Mucosa of stomach (tissue), 1 donor: Measurements from ENCODE around the gene MACROD1.
A peak's percentile ranks its signal among the peaks of the same experiment; 100 is the strongest.

Experiments
- H3K27me3 ChIP-seq: one replicate; pipeline ENCODE4 v1.7.0; 2013; ENCODE audit warnings: mild to moderate bottlenecking, low read length; ENCODE audit not compliant: control insufficient read depth, insufficient read depth
- H3K36me3 ChIP-seq: one replicate; pipeline ENCODE4 v1.7.0; 2013; ENCODE audit warnings: low read length; ENCODE audit not compliant: control insufficient read depth, insufficient read depth
- H3K4me1 ChIP-seq: one replicate; pipeline ENCODE4 v1.7.0; 2013; ENCODE audit warnings: mild to moderate bottlenecking, low read length; ENCODE audit not compliant: control insufficient read depth, insufficient read depth
- H3K4me3 ChIP-seq: one replicate; pipeline ENCODE4 v1.7.0; 2013; ENCODE audit warnings: low read length
- H3K9ac ChIP-seq: one replicate; pipeline ENCODE4 v1.7.0; 2013; ENCODE audit warnings: mild to moderate bottlenecking, low read length, moderate library complexity
- H3K9me3 ChIP-seq: one replicate; pipeline ENCODE4 v1.7.0; 2013; ENCODE audit warnings: mild to moderate bottlenecking, low read length, moderate library complexity; ENCODE audit not compliant: control insufficient read depth
- donor health status: Pancreatic carcinoma.

The MACROD1 gene

GRCh38 chr11:64096835-64097234 is 69.1 kb downstream of the MACROD1 start:
- Histone ChIP-seq H3K9ac (no peak overlapping the region), H3K4me1 (no peaks in the 10 kb centered on the region)

GRCh38 chr11:64095949-64096348 is 70.0 kb downstream of the MACROD1 start:
- Histone ChIP-seq H3K4me1 (no peaks in the 10 kb centered on the region), H3K4me3 (no peak overlapping the region), H3K36me3 (no peaks in the 10 kb centered on the region), H3K27me3 (no peaks in the 10 kb centered on the region), H3K9me3 (no peaks in the 10 kb centered on the region), H3K9ac (no peak overlapping the region)

More at GRCh38 chr11:64096835-64097234, 69.1 kb downstream of the MACROD1 start:
- no peaks in the 10 kb centered on the region for H3K36me3 ChIP-seq
- H3K4me3 ChIP-seq, result no peak overlapping the region
- H3K27me3 ChIP-seq, result no peaks in the 10 kb centered on the region
- H3K9me3 ChIP-seq, result no peaks in the 10 kb centered on the region

DNA sequence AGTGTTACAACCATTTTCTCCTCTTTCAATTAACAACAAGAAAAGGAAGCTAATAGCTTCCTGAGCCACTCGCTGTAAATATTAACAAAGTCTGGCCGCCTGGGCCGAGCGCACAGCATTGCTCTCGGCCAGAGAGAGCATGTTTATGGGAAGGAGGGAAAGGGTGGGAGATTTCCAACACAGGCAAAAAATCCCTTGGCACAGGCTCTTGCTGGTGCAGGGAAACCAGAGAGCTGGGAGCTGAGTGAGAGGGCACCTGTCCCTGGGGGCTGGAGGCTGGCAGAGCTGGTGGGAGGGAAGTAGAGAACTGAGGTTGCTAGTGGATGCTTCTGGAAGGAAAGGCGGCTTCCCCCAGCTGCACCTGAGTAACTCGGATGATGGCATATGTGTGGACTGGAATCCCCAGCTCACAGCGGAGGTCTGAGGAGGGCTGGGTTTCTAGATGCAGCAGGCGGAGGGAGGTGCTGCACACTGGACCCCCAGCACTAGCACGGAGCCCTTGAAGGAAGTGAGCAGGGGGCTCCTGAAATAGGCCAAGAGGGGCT is 70.6 kb downstream of the MACROD1 start:
- Histone ChIP-seq H3K27me3 (no peaks in the 10 kb centered on the region), H3K4me1 (no peaks in the 10 kb centered on the region), H3K9ac (no peak overlapping the region), H3K9me3 (no peaks in the 10 kb centered on the region), H3K4me3 (no peak overlapping the region), H3K36me3 (no peaks in the 10 kb centered on the region)

DNA sequence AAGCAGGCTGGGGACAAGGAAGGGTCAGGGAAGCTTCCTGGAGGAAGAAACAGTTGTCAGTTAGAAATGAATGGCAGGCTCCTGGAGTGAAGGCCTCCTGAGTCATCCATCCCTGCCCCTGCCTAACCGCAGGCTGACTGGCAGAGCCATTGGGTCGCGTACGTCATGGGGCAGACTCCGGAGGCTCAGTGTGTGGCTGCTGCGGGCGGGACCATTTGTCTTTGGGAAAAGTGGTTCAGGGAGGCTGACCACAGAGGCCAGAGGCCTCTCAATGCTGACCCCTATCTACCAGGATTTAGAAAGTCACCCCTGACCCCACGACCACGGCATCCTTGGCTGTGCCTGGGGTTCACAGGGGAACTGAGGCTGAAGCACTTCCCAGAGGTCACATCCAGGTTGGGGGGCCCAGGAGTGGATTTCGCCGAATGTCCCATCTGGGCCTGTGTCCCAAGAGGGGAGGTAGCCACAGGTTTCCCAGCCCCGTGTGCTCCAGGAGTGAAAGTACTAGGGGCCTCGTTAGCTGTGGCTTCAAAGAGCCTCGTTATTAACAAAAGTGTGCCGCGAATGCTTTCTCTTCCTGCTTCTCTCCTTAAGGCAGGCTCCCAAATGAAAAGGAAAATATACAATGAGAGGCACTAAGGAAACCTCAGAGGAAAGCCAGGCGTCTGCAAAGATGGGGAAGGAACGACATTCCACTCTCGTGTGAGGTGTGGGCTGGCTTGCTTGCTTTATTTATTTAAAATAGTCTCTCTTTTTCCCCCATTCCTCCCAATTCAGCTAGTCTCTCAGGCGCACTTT is 71.3 kb downstream of the MACROD1 start:
- Histone ChIP-seq H3K36me3 (no peaks in the 10 kb centered on the region), H3K4me3 (no peak overlapping the region), H3K4me1 (no peaks in the 10 kb centered on the region), H3K27me3 (no peaks in the 10 kb centered on the region), H3K9ac (no peak overlapping the region), H3K9me3 (no peaks in the 10 kb centered on the region)

DNA sequence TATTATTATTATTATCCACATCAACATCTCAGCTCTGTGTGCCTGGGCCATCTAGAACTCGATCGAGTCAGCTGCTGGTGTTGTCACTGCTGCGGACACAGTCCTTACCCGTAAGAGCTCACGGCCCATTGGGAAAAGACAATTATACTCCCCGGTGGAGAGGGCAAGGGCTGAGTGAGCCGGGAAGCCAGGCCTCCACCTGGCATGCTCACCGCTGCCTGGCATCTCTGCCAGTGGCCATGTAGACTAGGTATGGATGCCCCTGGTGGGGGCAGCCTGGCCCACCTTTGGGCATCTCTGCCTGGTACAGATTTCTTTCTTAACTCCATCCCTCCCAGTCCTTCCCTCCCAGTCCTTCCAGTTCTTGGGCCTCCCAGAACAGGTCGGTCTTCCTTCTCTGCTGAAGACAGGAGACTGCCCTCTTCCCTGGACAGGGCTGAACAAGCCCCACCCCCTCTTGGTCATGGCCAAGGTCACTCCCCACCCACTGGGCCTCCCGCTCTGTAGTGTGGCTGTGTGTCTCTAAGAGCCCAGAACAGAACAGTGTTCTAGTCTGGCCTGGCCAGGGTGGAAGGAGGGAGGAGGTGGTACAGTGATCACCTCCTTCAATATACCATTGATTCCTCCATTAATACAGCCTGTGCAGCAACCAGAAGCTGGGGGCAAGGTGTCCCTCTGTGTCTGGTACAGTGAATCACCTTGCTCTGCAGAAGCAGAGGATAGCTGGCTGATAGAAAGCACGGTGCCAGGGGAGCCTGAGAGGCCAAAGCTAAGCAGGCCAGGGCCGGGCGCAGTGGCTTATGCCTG is 72.5 kb downstream of the MACROD1 start:
- Histone ChIP-seq H3K27me3 (peaks cover 2% of the 10 kb centered on the region), H3K4me1 (peaks cover 10% of the 10 kb centered on the region), H3K9ac (no peak overlapping the region), H3K4me3 (no peak overlapping the region), H3K36me3 (no peaks in the 10 kb centered on the region), H3K9me3 (no peaks in the 10 kb centered on the region)

GRCh38 chr11:64092761-64093136 is 73.2 kb downstream of the MACROD1 start:
- H3K27me3 ChIP-seq, result peaks cover 2% of the 10 kb centered on the region
- no peak overlapping the region for H3K9ac ChIP-seq
- peaks cover 13% of the 10 kb centered on the region for H3K4me1 ChIP-seq
- no peak overlapping the region for H3K4me3 ChIP-seq
- H3K9me3 ChIP-seq, result no peaks in the 10 kb centered on the region
- no peaks in the 10 kb centered on the region for H3K36me3 ChIP-seq

- Histone ChIP-seq H3K4me3 (no peak overlapping the region), H3K27me3 (peaks cover 2% of the 10 kb centered on the region), H3K4me1 (peaks cover 13% of the 10 kb centered on the region), H3K9ac (no peak overlapping the region), H3K9me3 (no peaks in the 10 kb centered on the region), H3K36me3 (no peaks in the 10 kb centered on the region)
Observed at GRCh38 chr11:64092111-64092760, 73.7 kb downstream of the MACROD1 start.

GRCh38 chr11:64090806-64091516 is 75.0 kb downstream of the MACROD1 start:
- Histone ChIP-seq H3K9me3 (no peaks in the 10 kb centered on the region), H3K4me1 (peaks cover 23% of the 10 kb centered on the region), H3K27me3 (peaks cover 2% of the 10 kb centered on the region), H3K9ac (no peak overlapping the region), H3K4me3 (no peak overlapping the region), H3K36me3 (no peaks in the 10 kb centered on the region)

DNA sequence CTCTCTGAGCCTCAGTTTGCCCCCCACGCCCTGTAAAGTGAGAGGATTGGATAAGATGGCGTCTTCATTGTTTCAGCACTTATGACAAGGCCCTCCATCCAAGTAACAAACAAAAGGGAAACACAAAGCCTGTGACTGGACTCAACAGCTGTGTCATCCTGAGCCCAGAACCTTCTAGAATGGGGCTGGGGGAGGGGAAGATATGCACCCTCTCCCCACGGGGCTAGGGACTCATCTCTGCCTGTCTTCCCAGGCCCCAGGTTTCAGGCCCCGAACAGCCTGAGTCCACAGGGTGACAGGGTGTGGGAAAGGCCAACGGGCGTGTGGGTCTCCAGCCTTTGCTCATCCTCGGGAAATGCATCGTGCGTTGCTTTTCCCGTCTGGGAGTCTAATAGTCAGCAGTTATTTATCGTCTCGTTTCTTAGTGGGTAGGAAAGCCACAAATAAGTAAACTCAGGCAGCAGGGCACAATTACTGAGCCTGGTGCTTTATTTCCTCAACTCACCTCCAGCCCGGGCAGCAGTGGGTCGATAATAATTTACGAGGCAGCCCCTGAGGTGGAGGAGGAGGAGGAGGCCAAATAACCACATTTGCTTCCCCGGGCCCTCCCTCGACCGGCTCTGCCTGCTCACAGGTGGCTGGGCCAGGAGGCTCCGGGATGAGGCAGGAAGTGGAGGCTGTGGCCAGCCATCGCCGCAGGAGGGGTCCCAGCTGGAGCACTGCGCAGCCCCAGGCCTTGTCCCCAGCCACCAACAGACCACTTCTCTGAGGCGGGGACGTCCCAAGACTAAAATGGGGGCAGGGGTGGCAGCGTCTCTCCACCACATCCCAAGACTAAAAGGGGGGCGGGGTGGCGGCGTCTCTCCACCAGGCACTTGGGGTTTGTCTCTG is 75.8 kb downstream of the MACROD1 start:
- Histone ChIP-seq H3K4me1 (peaks cover 28% of the 10 kb centered on the region), H3K36me3 (no peaks in the 10 kb centered on the region), H3K4me3 (no peak overlapping the region), H3K9me3 (no peaks in the 10 kb centered on the region), H3K9ac (no peak overlapping the region), H3K27me3 (peaks cover 2% of the 10 kb centered on the region)

GRCh38 chr11:64089493-64089892 is 76.4 kb downstream of the MACROD1 start:
- peaks cover 32% of the 10 kb centered on the region for H3K4me1 ChIP-seq
- no peak overlapping the region for H3K9ac ChIP-seq
- no peaks in the 10 kb centered on the region for H3K36me3 ChIP-seq
- H3K9me3 ChIP-seq, result no peaks in the 10 kb centered on the region
- H3K27me3 ChIP-seq, result peaks cover 2% of the 10 kb centered on the region
- H3K4me3 ChIP-seq, result no peak overlapping the region

GRCh38 chr11:64089027-64089360 is 76.9 kb downstream of the MACROD1 start:
- H3K4me3 ChIP-seq, result no peak overlapping the region
- peaks cover 2% of the 10 kb centered on the region for H3K27me3 ChIP-seq
- H3K4me1 ChIP-seq, result peaks cover 32% of the 10 kb centered on the region

More at GRCh38 chr11:64089027-64089360, 76.9 kb downstream of the MACROD1 start:
- H3K36me3 ChIP-seq, result no peaks in the 10 kb centered on the region
- H3K9me3 ChIP-seq, result no peaks in the 10 kb centered on the region
- peak overlapping the region; percentile 25 for H3K9ac ChIP-seq
